A549 (cell line): ENCODE measurements around the gene RBM26.

Experiments
- CHD4 ChIP-seq: fragments of 200-600 bp; sonication (generic); IDR thresholded peaks from 2 replicates; pipeline ENCODE4 v1.6.1; 2016; ENCODE audit warnings: antibody characterized with exemption, mild to moderate bottlenecking, borderline replicate concordance
- FOSB ChIP-seq: fragments of 250-450 bp; sonication (Bioruptor Pico); IDR thresholded peaks from 2 replicates; pipeline ENCODE4 v1.5.0; 2020; ENCODE audit warnings: mild to moderate bottlenecking, moderate library complexity
- FOXS1 ChIP-seq: fragments of 250-450 bp; sonication (Bioruptor Pico); IDR thresholded peaks from 2 replicates; pipeline ENCODE4 v1.5.0; 2020; ENCODE audit warnings: mild to moderate bottlenecking, moderate library complexity
- TFCP2L1 ChIP-seq: fragments of 250-450 bp; sonication (Bioruptor Pico); IDR thresholded peaks from 2 replicates; pipeline ENCODE4 v1.5.0; 2021; ENCODE audit warnings: mild to moderate bottlenecking
- USF2 ChIP-seq: fragments of 450-650 bp; IDR thresholded peaks from 2 replicates; pipeline ENCODE4 v1.6.1; 2014; ENCODE audit warnings: antibody characterized with exemption
- TF ChIP-seq, protein P1 (sequence below): fragments of >200 bp; sonication (Bioruptor Twin); formaldehyde crosslinking; IDR thresholded peaks from 3 replicates; pipeline ENCODE4 v1.5.1; 2016

GRCh38 chr13:79452239-79452913, 46.3 kb upstream of the RBM26 start:
- TF ChIP-seq TFCP2L1 (no peak), USF2 (no peak), FOXS1 (CRISPR knock-in tag) (no peak), FOSB (CRISPR knock-in tag) (no peak), CHD4 (no peak)
- TF ChIP-seq, protein P1, sequence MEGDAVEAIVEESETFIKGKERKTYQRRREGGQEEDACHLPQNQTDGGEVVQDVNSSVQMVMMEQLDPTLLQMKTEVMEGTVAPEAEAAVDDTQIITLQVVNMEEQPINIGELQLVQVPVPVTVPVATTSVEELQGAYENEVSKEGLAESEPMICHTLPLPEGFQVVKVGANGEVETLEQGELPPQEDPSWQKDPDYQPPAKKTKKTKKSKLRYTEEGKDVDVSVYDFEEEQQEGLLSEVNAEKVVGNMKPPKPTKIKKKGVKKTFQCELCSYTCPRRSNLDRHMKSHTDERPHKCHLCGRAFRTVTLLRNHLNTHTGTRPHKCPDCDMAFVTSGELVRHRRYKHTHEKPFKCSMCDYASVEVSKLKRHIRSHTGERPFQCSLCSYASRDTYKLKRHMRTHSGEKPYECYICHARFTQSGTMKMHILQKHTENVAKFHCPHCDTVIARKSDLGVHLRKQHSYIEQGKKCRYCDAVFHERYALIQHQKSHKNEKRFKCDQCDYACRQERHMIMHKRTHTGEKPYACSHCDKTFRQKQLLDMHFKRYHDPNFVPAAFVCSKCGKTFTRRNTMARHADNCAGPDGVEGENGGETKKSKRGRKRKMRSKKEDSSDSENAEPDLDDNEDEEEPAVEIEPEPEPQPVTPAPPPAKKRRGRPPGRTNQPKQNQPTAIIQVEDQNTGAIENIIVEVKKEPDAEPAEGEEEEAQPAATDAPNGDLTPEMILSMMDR: no peak
